Stimulated activated memory B cell treated with anti-CD40 and anti-IgM and Interleukin-4, amounts not matched to agents 10 μg/mL and 1 μg/mL and 100 μg/mL, for 72 hours (primary cell): ENCODE data around the gene ANKRD50.

Source experiments
- ATAC-seq: fragments of 150-1000 bp; cut with Tn5 transposase; 2 replicates; pipeline ENCODE4 v1.10.0; 2021
- H3K27ac Mint-ChIP-seq: one replicate; pipeline ENCODE4 v1.8.0; 2022; ENCODE audit warnings: mild to moderate bottlenecking, mixed read lengths
- H3K27me3 Mint-ChIP-seq: one replicate; pipeline ENCODE4 v1.8.0; 2022; ENCODE audit warnings: mixed read lengths
- H3K36me3 Mint-ChIP-seq: one replicate; pipeline ENCODE4 v1.8.0; 2022; ENCODE audit warnings: mixed read lengths
- H3K4me1 Mint-ChIP-seq: one replicate; pipeline ENCODE4 v1.8.0; 2022; ENCODE audit warnings: mixed read lengths
- H3K4me3 Mint-ChIP-seq: one replicate; pipeline ENCODE4 v1.8.0; 2022; ENCODE audit warnings: mild to moderate bottlenecking, moderate library complexity, mixed read lengths
- H3K9me3 Mint-ChIP-seq: one replicate; pipeline ENCODE4 v1.8.0; 2022; ENCODE audit warnings: mixed read lengths

The ANKRD50 gene

GRCh38 chr4:124712372-124713184 lies at the start of gene ANKRD50:
ANKRD50 (minus strand) TSS chr4:124712732; CDS start chr4:124710511, 2,221 bp downstream.
- H3K4me1 Mint-ChIP-seq: peaks cover 9% of the 10 kb centered on the region
- no peaks in the 10 kb centered on the region for H3K36me3 Mint-ChIP-seq
- peak; percentile 76 for ATAC-seq
- H3K4me3 Mint-ChIP-seq: peak within 1 kb of the TSS; percentile 87
- no peaks in the 10 kb centered on the region for H3K9me3 Mint-ChIP-seq
- H3K27ac Mint-ChIP-seq: peak within 1 kb of the TSS; percentile 57
- H3K27me3 Mint-ChIP-seq: peaks cover 9% of the 10 kb centered on the region

DNA sequence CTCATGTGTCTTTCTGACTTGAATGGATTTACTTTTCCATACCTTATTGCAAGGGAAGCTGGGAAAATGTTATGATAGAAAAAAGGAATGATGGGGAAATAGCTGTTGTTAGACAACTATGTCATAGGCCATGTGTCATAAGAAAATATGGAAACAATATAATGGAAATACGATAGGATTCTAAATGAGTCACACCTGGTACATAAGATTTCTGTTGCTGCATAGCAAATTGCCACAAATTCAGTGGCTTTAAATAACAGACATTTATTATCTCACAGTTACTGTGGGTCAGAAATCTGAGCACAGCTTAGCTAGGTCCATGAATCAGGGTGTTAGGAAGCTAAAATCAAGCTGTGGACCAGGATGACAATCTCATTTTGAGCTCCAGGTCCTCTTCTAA lies 44.6 kb upstream of the ANKRD50 start:
- H3K4me1 Mint-ChIP-seq: no peaks in the 10 kb centered on the region
- ATAC-seq: no peak
- H3K36me3 Mint-ChIP-seq: no peaks in the 10 kb centered on the region
- no peak overlapping the region for H3K4me3 Mint-ChIP-seq
- no peaks in the 10 kb centered on the region for H3K9me3 Mint-ChIP-seq
- no peaks in the 10 kb centered on the region for H3K27me3 Mint-ChIP-seq
- H3K27ac Mint-ChIP-seq: no peak overlapping the region

- no peaks in the 10 kb centered on the region for H3K9me3 Mint-ChIP-seq
- H3K4me3 Mint-ChIP-seq: no peak overlapping the region
- H3K36me3 Mint-ChIP-seq: no peaks in the 10 kb centered on the region
- no peak overlapping the region for H3K27ac Mint-ChIP-seq
- no peak for ATAC-seq
- H3K27me3 Mint-ChIP-seq: no peaks in the 10 kb centered on the region
- no peaks in the 10 kb centered on the region for H3K4me1 Mint-ChIP-seq
These were observed 42.1 kb upstream of the ANKRD50 start for GRCh38 chr4:124754681-124755080.

GRCh38 chr4:124753941-124754581 lies 41.5 kb upstream of the ANKRD50 start:
- ATAC-seq: no peak
- Mint-ChIP-seq H3K9me3 (no peaks in the 10 kb centered on the region), H3K4me1 (no peaks in the 10 kb centered on the region), H3K27me3 (no peaks in the 10 kb centered on the region), H3K36me3 (no peaks in the 10 kb centered on the region), H3K27ac (no peak overlapping the region), H3K4me3 (no peak overlapping the region)

DNA sequence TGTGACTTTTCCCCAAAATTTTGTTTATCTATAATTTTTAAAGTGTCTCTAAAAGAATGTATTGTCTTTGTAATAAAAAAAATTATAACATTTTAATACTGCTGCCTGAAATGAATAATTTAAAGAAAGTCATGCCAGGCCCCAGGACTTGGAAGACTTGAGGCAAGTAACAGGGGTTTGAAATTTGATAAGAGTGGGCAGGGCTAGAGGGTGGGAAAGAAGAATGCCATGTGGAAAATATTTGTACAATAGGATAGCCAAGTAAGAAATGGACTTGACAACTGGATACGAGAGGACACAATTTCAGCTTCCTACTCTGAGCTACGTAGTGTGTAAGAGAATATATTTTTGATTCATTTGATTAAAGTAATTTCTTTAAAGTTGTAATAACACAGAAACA lies 36.9 kb upstream of the ANKRD50 start:
- no peak for ATAC-seq

GRCh38 chr4:124748965-124749364 lies 36.4 kb upstream of the ANKRD50 start:
- Mint-ChIP-seq H3K36me3 (no peaks in the 10 kb centered on the region), H3K4me1 (no peaks in the 10 kb centered on the region), H3K27me3 (no peaks in the 10 kb centered on the region), H3K9me3 (no peaks in the 10 kb centered on the region), H3K27ac (no peak overlapping the region), H3K4me3 (no peak overlapping the region)
- no peak for ATAC-seq

More for the DNA sequence above, 36.9 kb upstream of the ANKRD50 start:
- Mint-ChIP-seq H3K4me1 (no peaks in the 10 kb centered on the region), H3K9me3 (no peaks in the 10 kb centered on the region), H3K27ac (no peak overlapping the region), H3K36me3 (no peaks in the 10 kb centered on the region), H3K27me3 (no peaks in the 10 kb centered on the region), H3K4me3 (no peak overlapping the region)

DNA sequence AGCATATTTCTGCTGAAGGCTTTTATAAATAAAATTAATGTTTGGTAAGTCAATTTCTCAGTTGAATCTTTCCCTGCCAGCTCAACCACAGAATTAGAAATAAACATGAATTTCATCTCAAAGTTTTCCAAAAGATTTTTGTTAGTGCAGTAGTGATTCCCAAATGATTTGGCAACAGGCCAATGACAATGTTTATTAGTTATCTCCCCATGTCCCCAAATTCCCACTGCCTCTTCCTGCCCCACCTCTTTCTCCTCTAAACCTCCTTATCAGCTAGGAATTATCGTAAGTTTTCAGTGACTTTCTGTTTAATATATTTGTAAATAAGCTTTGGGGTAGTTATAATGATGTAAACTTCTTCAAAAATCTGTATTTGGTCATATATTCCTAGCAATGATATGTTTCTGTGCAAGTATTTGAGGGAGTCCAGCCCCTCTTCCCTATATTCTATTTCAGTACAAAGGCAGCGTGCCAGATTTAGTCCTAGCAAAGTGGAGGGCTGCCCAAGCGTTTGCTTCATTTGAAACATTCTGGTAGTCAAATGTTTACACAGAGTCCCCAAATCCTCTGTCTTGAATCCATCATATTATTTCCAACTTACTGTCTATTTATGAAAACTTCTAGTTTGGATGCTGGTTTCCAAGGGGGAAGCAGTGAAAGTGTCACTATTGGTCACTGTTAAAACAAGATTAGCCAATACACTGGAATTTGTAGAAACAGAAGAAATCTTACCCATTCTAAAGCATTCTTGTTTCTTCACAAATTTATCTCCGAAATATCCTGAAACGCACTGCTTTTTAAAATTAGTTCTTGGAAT lies 33.7 kb upstream of the ANKRD50 start:
- Mint-ChIP-seq H3K4me1 (no peaks in the 10 kb centered on the region), H3K27ac (no peak overlapping the region), H3K9me3 (no peaks in the 10 kb centered on the region), H3K27me3 (no peaks in the 10 kb centered on the region), H3K36me3 (no peaks in the 10 kb centered on the region), H3K4me3 (no peak overlapping the region)
- no peak for ATAC-seq

GRCh38 chr4:124743711-124744110 lies 31.2 kb upstream of the ANKRD50 start:
- ATAC-seq: no peak
- no peak overlapping the region for H3K4me3 Mint-ChIP-seq
- H3K27me3 Mint-ChIP-seq: no peaks in the 10 kb centered on the region
- H3K36me3 Mint-ChIP-seq: no peaks in the 10 kb centered on the region
- H3K4me1 Mint-ChIP-seq: no peaks in the 10 kb centered on the region
- H3K9me3 Mint-ChIP-seq: no peaks in the 10 kb centered on the region
- H3K27ac Mint-ChIP-seq: no peak overlapping the region

DNA sequence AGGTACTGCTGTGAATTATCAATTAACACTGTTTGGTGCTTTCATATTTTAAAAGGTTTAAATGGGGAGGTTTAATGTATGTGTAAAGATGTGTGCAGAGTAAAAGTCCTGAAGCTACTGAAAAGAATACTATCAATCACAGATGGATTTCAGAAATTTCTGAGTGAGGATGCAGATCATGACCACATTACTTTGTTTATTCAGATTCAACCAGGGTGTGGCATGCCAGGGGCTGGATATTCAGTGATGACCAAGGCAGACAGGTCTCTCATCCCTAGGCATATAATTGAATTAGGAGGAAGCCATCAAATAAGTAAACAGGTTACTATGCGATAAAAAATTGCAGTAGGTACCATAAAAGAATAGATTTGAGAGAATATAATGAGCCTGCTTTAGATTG lies 28.0 kb upstream of the ANKRD50 start:
- Mint-ChIP-seq H3K36me3 (no peaks in the 10 kb centered on the region), H3K4me3 (no peak overlapping the region), H3K4me1 (no peaks in the 10 kb centered on the region), H3K27me3 (no peaks in the 10 kb centered on the region), H3K9me3 (no peaks in the 10 kb centered on the region), H3K27ac (no peak overlapping the region)
- no peak for ATAC-seq

- ATAC-seq: no peak
- Mint-ChIP-seq H3K36me3 (no peaks in the 10 kb centered on the region), H3K4me3 (no peak overlapping the region), H3K4me1 (no peaks in the 10 kb centered on the region), H3K9me3 (no peaks in the 10 kb centered on the region), H3K27me3 (no peaks in the 10 kb centered on the region), H3K27ac (no peak overlapping the region)
These were observed 26.5 kb upstream of the ANKRD50 start for GRCh38 chr4:124738994-124739393.

- Mint-ChIP-seq H3K36me3 (no peaks in the 10 kb centered on the region), H3K27me3 (no peaks in the 10 kb centered on the region), H3K27ac (no peak overlapping the region), H3K4me3 (no peak overlapping the region), H3K4me1 (no peaks in the 10 kb centered on the region), H3K9me3 (no peaks in the 10 kb centered on the region)
- no peak for ATAC-seq
These were observed 25.1 kb upstream of the ANKRD50 start for GRCh38 chr4:124737619-124738018.

GRCh38 chr4:124736526-124736925 lies 24.0 kb upstream of the ANKRD50 start:
- no peak overlapping the region for H3K4me3 Mint-ChIP-seq
- ATAC-seq: no peak
- H3K27ac Mint-ChIP-seq: no peak overlapping the region
- no peaks in the 10 kb centered on the region for H3K36me3 Mint-ChIP-seq
- H3K9me3 Mint-ChIP-seq: peaks cover 3% of the 10 kb centered on the region
- no peaks in the 10 kb centered on the region for H3K4me1 Mint-ChIP-seq
- H3K27me3 Mint-ChIP-seq: no peaks in the 10 kb centered on the region

GRCh38 chr4:124727331-124727890 lies 14.9 kb upstream of the ANKRD50 start:
- Mint-ChIP-seq H3K9me3 (peaks cover 7% of the 10 kb centered on the region), H3K4me1 (no peaks in the 10 kb centered on the region), H3K36me3 (no peaks in the 10 kb centered on the region), H3K27ac (no peak overlapping the region), H3K4me3 (no peak overlapping the region), H3K27me3 (no peaks in the 10 kb centered on the region)
- ATAC-seq: no peak

GRCh38 chr4:124726269-124726668 lies 13.7 kb upstream of the ANKRD50 start:
- H3K4me1 Mint-ChIP-seq: no peaks in the 10 kb centered on the region
- ATAC-seq: no peak
- no peaks in the 10 kb centered on the region for H3K27me3 Mint-ChIP-seq
- H3K36me3 Mint-ChIP-seq: no peaks in the 10 kb centered on the region
- H3K27ac Mint-ChIP-seq: no peak overlapping the region
- H3K4me3 Mint-ChIP-seq: no peak overlapping the region
- peaks cover 5% of the 10 kb centered on the region for H3K9me3 Mint-ChIP-seq

DNA sequence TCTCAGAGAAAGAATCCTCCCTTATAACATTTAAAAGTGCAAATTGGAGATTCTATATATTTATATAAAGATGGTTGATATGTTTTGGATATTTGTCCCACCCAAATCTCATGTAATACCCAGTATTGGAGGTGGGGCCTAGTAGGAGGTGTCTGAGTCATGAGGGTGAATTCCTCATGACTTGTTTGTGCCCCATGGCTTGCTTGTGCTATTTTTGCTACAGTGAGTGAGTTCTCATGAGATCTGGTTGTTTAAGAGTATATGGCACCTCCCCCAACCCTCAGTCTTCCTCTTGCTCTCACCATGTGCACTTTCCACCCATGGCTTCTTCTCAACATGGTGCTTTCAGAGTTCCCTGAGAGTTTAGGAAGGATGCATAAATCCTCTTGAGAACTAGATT lies 9.5 kb upstream of the ANKRD50 start:
- H3K9me3 Mint-ChIP-seq: no peaks in the 10 kb centered on the region
- no peak overlapping the region for H3K4me3 Mint-ChIP-seq
- no peaks in the 10 kb centered on the region for H3K27me3 Mint-ChIP-seq
- H3K27ac Mint-ChIP-seq: no peak overlapping the region
- no peaks in the 10 kb centered on the region for H3K36me3 Mint-ChIP-seq
- no peaks in the 10 kb centered on the region for H3K4me1 Mint-ChIP-seq
- no peak for ATAC-seq
